Measurements from ENCODE around the gene RGL2.

GRCh38 chr6:33251395-33252012, 47.2 kb downstream of the RGL2 start:
- TF ChIP-seq, protein P1, sequence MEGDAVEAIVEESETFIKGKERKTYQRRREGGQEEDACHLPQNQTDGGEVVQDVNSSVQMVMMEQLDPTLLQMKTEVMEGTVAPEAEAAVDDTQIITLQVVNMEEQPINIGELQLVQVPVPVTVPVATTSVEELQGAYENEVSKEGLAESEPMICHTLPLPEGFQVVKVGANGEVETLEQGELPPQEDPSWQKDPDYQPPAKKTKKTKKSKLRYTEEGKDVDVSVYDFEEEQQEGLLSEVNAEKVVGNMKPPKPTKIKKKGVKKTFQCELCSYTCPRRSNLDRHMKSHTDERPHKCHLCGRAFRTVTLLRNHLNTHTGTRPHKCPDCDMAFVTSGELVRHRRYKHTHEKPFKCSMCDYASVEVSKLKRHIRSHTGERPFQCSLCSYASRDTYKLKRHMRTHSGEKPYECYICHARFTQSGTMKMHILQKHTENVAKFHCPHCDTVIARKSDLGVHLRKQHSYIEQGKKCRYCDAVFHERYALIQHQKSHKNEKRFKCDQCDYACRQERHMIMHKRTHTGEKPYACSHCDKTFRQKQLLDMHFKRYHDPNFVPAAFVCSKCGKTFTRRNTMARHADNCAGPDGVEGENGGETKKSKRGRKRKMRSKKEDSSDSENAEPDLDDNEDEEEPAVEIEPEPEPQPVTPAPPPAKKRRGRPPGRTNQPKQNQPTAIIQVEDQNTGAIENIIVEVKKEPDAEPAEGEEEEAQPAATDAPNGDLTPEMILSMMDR (IDR thresholded peaks at IDR 0.05): no peak
- no peak for TF ChIP-seq POLR2A (IDR thresholded peaks at IDR 0.05)

Data from lower leg skin (tissue), 3 donors.